AG20443 (cell line): ENCODE measurements around the gene CARD8.
"Not testable (repeated sequence)": the region's sequence is repeated elsewhere in the genome, so short reads cannot be mapped to it uniquely, and the experiment has no call there.

ENCODE experiments used
- DNase-seq: peaks from one replicate; pipeline ENCODE4 v3.0.0; 2012; ENCODE audit warnings: low spot score, mixed read lengths

CARD8 gene

DNA sequence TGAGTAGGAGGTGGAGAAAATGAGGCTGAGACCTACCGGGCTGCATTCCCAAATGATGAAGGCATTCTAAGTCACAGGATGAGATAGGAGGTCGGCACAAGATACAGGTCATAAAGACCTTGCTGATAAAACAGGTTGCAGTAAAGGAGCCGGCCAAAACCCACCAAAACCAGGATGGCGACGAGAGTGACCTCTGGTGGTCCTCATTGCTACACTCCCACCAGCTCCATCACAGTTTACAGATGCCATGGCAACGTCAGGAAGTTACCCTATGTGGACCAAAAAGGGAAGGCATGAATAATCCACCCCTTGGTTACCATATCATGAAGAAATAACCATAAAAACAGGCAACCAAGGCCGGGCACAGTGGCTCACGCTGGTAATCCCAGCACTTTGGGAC is 9.6 kb upstream of the CARD8 start:
- DNase-seq, result not testable (repeated sequence)

- DNase-seq, result not testable (repeated sequence)
These were observed 4.6 kb upstream of the CARD8 start for GRCh38 chr19:48260359-48260714.

- DNase-seq, result not testable (repeated sequence)
These were observed 3.3 kb upstream of the CARD8 start for GRCh38 chr19:48258992-48259391.

- no peak for DNase-seq
These were observed 2.6 kb upstream of the CARD8 start for GRCh38 chr19:48258350-48258749.

GRCh38 chr19:48254529-48254970 is 1.2 kb downstream of the CARD8 start:
- no peak for DNase-seq

- no peak for DNase-seq
These were observed 1.7 kb downstream of the CARD8 start for GRCh38 chr19:48253999-48254398.

DNA sequence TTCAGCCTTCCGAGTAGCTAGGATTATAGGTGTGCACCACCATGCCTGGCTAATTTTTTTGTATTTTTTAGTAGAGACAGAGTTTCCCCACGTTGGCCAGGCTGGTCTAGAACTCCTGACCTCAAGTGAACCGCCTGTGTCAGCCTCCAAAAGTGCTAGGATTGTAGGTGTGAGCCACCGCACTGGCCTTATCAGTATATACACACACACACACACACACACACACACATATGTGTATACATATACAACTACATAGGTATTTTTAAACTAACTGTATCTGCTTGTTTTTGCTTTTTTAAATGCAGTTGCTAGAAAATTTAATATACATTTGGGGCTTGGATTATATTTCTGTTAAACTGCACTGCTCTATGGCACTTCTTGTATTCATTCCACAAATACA is 3.1 kb downstream of the CARD8 start:
- DNase-seq, result no peak

DNA sequence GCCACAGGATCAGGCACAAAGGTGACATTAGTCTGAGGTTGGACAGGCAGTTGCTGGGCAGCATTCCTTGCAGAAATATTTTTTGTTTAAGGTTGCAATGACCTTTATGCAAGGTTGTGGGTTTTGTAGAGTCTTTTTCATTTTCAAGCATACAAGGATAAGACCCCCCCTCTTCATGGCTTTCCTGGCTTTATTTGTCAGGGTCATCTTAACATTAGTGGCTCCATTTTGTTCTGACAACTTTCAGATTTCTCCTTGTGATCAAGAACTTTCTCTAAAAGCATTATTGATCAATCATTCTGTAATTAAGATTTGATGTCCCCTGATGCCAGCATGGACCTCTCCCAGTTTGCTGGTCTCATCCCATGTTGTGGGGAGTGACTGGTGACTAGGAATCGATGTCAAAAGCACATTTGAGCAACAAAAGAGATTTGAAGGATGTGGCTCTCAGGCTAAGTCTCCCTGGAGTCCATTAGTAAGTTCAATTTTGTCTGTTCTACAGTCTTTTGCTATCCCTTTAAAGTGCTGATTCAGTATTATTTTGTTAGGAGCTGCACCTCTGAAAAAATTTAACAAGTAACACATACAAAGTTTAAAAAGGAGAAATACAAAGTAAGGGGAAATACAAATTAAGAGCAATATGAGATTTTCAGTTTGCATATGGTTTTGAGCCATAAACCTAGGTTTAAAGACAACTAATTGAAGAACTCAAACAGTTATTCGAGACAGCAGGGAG is 5.3 kb downstream of the CARD8 start:
- DNase-seq, result no peak

DNA sequence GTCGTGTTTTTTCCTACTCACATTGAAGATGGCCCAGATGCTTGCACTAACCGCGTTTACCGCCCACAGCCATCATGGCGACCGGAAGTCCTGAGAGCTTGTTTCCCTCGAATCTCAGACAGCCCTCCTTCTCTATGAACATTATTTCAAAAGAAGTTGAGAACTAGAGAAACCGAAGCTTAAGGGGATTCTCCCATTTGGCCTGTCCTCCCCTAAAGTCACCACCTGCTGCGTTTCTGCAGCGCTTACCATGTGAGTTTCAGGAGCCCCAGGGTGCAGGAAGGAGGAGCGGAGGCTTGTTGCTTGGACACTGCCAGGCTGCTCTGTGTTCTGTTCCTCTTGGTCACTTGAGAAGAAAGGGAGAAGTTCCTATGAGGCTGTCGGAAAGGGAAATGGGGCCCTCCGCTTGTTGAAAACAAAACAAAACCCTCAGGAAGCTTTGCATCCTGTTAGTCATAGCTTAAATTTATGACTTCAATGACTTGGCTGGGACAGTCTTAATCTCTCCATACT is 6.2 kb downstream of the CARD8 start:
- no peak for DNase-seq

GRCh38 chr19:48248081-48248833 is 7.5 kb downstream of the CARD8 start:
- no peak for DNase-seq

DNA sequence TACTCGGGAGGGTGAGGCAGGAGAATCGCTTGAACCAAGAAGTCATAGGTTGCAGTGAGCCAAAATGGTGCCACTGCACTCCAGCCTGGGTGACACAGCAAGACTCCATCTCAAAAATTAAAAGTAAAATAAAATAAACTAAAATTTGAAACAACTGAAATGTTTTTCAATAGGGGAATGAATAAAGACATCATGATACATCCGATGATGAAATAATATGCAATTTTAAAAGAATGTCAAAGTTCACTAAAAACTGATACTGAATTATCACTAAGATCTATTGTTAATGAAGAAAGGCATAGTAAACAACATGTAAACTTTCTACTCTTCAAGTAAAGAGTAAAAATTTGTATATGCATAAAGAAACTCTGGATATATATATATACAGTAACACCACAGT is 8.5 kb downstream of the CARD8 start:
- DNase-seq, result no peak

DNA sequence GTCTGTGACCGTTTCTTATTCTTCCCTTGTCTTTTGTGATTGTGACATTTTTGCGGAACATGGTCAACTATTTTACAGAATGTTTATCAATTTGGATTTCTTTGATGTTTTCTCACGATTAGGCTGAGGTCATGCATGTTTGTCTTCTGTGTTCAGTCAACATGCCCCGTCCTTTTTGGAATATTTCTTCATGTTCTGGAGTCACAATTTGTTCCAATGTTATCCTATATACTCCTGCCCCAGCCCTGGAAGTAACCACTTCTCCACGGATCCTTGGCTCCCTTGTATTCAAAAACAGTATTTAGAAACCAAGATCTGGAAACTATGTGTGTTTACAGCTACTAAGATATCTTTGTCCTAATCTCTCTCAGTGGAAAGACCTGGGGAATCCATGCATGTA is 9.6 kb downstream of the CARD8 start:
- no peak for DNase-seq

DNA sequence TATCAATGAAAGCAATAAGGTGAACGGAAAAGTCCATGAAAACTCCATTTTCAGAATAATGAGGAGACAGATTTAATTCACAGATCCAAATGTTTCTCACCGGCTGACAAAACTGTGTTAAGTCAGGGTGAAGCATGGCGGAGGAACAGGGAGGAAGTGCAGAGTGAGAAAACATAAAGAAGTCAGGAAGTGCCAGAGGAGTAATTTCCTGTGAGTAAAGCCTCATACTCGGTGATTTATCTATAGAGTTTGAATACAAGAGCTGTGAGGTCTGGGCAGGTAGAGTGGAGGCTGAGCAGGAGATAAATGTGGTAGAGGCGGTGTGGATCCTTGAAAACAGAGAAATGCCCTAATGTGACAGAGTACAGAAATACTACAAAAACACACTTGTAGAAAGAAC is 11.4 kb downstream of the CARD8 start:
- no peak for DNase-seq

DNA sequence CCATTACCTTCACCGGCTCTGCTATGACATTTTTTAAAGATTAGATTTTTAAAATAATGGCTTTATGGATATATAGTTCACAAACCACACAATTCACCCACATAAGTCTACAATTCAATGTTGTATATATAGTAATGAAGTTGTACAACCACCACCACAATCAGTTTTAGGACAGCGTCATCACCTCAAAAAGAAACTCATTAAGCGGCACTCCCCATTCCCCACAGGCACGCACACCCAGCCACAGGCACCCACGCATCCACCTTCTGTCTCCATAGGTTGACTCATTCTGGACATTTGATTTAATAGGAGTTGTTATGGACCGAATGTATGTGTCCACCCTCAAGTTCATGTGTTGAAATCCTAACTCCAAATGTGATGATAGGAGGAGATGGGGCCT is 13.9 kb downstream of the CARD8 start:
- DNase-seq, result not testable (repeated sequence)

DNA sequence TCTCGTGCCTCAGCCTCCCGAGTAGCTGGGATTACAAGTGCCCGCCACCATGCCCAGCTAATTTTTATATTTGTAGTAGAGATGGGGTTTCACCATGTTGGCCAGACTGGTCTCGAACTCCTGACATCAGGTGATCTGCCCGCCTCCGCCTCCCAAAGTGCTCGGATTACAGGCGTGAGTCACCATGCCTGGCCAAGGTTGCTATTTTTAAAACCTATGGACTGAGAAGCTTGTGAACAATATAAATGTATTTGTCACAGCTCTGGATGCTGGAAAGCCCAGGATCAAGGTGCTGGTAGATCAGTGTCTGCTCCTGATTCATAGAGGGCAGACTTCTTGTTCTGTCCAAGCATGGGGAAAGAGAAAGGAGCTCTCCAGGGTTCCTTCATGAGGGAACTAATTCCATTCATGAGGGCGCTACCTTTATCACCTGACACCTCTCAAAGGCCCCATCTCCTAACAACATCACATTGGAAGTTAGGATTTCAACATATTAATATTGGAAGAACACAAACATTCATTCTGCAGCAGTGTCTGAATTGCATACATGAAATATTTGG is 16.1 kb downstream of the CARD8 start:
- no peak for DNase-seq

- no peak for DNase-seq
These were observed 16.6 kb downstream of the CARD8 start for GRCh38 chr19:48239120-48239519.

- no peak for DNase-seq
These were observed 18.7 kb downstream of the CARD8 start for GRCh38 chr19:48237057-48237456.

- DNase-seq, result no peak
These were observed 25.1 kb downstream of the CARD8 start for GRCh38 chr19:48230555-48231129.

DNA sequence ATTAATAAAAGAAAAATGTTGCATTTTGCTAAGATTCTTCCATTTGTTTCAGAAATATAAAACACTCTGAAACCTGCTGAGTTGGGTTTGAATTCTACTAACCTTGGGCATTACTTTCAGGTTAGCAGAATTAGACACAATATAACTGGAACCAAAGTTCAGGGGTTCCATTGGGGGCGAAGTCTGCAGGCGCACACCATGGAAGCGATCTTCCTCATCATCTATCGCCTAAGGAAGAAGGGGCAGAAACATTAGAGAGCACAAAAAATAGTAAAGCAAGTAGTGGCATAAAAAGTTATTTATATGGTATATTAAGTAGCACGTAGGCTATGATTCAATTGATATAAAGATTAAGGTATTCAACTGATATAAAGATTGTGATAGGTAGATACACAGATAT is 34.1 kb downstream of the CARD8 start:
- no peak for DNase-seq

DNA sequence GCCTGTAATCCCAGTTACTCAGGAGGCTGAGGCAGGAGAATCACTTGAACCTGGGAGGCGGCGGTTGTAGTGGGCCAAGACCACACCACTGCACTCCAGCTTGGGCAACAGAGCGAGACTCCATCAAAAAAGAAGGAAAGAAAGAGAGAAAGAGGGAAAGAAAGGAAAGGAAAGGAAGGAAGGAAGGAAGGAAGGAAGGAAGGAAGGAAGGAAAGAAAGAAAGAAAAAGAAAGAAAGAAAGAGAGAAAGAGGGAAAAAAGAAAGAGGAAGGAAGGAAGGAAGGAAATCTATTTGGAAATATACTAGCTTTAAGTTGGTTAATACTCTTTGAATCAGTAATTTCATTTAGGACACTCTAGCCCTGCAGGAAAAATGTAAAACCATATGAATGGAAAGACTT is 34.9 kb downstream of the CARD8 start:
- DNase-seq, result not testable (repeated sequence)

GRCh38 chr19:48218997-48219396 is 36.7 kb downstream of the CARD8 start:
- no peak for DNase-seq

GRCh38 chr19:48216933-48217332 is 38.8 kb downstream of the CARD8 start:
- DNase-seq, result no peak

GRCh38 chr19:48213959-48214358 is 41.8 kb downstream of the CARD8 start:
- no peak for DNase-seq
